HG03135 (cell line): ENCODE data around the gene SORL1-AS1.

Source experiments
- ATAC-seq: cut with Tn5 transposase; IDR thresholded peaks from one replicate; pipeline ENCODE4 v1.9.1; 2021; ENCODE audit warnings: mild to moderate bottlenecking, moderate library complexity; ENCODE audit not compliant: unreplicated experiment

SORL1-AS1 gene

DNA sequence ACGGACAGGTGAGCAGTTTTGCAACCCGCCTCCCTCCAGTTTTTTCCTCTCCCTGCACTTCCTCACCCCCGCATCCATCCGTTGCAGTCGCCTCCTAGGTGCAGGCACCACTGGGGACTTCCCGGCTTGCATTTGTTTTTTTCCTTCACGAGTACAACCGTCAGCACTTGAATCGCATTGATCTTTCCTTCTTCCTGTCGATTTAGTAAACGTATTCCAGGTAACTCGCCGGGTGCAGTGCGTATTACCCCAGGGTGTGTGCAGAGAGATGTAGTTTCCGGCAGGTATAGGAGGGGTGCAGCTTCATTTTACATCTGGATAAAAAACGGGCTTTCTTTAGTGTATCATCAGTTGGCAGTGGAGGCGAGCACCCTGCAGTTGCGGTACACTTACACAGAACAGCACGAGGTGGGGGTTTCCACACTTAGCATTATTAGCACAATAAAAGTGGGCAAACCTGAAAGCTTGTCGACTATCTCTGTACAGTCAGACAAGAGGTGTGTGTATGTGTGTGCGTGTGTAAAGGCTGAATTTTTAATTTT, at the start of gene SORL1-AS1:
TSS of gene SORL1-AS1 (minus strand) at position 359 of the 542 bp plus-strand sequence.
- peak; percentile 15 for ATAC-seq

DNA sequence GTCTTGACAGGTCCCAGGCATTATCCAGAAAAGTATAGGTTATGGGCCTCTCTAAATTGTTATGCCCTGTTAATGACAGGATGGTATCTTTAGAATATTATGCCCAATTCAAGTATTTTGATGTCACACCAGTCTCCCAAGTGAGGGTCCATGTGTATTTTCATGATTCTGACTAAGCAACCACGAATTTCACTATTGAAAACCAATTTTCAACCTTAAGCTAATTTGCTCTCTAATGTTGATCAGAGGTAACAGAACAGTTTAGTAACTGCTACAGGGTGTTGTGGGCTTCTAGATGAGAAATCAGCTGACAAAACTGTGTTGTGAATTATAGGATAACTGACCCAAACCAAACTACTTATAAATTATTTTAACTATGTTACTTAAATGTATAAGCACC, 48.0 kb upstream of the SORL1-AS1 start:
- ATAC-seq: no peak

DNA sequence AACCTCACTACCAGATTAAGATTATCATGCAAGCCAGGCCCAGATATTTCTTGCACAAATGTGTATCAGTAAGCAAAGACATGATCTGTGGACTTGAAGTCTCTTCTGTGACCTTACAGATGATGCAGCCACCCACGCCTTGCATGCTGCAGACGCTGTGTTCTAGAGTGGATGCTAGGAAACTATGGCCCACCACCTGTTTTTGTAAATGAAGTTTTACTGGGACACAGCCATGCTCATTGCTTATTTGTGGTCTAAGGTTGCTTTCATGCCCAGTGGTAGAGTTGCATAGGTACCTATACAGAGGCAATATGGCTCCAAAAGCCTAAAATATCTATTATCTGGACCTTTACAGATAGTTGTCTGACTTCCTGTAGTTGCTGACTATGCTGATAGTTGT, 47.5 kb upstream of the SORL1-AS1 start:
- ATAC-seq: no peak

DNA sequence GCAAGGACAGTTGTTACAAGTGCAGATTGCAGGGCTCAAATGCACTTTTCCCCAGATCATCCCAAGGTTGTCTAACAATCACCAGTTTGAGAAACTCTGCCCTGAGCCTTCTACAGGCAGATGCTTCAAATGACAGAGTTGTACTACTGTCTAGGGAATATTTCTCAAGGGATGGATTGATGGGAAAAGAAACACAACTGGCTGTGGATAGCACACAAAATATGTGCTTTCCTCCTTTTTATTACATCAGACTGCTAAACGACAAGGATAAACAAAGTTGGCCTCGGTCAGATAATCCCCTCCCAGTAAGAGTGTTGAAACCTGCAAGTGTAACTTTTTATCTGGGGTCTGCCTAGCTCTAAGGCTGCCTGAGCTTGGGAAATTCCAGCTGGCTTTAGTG, 46.6 kb upstream of the SORL1-AS1 start:
- ATAC-seq: no peak

DNA sequence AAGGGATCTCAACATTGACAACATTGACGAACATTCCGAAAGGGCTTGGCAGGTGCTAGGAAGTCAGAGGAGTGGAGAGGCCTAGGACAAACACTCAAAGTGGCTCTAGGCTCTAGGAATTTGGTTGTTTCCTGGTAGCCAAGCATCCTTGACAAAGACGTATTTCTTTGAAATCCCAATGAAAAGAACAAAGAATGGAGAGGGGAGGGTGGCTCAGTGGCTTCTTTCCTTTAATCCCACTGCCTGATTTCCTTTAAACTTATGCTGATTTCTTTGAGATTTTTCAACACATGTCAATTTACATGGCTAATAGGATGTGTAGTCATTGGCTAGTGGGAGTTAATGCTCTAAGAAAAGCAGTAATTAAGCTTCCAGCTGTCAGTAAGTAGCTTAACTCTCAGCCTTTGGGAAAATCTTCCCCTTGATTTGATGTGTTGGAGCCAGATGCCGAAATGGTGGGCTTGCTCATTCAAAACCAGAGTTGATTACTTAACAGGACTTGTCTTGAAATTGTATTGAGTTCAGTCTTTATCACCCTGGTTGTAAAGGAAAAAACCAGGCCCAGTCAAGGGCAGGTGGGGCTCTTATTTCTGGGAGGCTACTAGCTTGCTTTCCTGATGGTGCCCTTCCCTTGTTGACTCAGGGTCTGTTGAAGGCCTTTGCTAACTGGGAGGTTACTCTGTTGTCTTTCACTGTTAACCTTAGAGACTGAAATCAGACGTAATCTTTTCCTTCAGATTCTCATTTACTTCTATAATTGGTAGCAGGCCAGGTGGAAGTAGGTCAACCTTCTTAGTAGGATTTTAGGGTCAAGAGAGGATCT, 44.6 kb upstream of the SORL1-AS1 start:
- ATAC-seq: no peak

DNA sequence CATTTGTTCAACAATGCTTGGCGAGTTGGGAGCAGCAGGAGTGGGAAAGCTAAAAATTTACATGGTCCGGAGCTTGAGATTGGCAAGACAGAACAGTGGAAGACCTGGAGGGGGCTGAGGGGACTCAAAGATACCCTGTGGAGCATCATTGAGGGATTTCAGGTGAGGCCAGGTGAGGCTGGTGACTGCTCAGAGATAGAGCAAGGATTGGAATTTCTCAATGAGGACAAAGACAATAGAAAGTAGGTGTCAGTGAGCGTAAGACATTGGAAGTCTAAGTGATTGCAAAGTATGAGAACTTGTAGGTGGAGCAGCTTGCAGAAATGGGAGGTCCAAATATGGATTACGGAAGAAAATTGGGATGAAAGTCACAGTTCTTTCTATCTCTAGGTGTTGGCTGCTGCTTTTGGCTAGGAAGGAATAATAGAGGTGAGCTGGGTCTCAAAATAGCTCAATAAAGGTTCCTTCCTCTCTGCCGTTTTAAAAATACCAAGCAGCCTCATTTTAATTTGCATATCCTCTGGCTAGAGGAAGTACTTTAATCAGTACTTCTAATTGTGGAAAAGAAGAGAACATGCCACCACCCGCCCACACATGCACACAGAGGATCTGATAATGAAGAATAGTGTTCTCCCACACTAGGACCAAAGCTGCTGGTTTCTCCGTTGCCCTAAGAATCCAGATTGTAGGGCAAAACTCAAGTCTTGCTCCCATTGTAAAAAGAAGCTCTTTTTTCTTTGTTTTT, 41.8 kb upstream of the SORL1-AS1 start:
- ATAC-seq: peak; percentile 59

DNA sequence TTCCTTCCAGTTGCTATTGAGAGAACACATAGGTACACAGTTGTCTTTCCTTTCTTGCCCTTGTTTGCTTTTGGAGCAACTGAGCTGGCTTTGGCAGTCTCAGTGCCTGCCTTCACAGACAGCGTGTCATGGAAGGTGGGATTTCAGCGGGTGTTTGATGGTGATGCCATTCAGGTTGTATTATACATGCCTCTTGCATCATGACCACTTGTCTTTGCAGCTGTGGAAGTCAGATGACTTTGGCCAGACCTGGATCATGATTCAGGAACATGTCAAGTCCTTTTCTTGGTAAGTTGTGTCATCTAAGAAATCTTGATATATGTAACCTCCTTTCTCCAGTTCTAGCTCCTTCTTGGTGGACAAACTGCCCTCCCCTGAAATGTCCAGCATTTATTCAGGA, 37.1 kb upstream of the SORL1-AS1 start:
- ATAC-seq: no peak

DNA sequence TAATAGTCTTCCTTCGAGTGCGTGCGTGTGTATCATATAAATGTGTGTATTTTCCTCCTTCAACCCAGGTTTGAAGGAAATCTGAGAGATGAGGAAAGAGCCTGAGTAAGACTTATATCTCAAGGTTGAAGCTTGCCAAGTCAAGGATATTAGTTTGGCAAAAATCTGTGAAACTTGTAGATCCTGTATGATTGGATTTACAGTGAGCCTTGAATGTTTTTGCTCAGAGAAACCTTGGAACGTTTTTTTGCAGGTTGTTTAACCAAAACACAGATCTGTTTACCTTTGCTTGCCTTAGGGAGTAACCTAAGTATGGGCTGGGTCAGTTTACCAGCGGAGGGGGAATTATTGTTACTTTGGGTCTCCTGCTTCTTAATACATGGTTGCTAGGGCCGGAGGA, 35.9 kb upstream of the SORL1-AS1 start:
- ATAC-seq: no peak

DNA sequence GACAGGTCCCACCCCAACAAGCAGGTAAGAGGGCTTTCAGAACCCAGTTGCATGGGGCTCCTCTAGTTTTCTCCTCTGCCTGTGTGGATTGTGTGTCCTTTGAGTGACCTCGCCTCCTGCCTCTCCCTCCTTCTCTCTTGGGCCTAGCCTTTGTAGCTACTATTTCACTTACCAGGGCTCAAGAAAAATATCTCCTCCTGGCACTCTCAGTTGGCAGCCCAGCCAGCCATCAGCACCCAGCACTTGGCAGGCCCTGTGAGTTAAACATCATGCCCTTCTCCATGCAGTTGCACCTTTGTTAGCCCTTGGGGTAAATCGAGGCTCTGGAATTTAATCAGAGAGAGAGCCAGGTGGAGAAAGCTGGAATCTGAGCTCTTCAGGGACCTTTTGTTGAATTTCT, 35.4 kb upstream of the SORL1-AS1 start:
- no peak for ATAC-seq

DNA sequence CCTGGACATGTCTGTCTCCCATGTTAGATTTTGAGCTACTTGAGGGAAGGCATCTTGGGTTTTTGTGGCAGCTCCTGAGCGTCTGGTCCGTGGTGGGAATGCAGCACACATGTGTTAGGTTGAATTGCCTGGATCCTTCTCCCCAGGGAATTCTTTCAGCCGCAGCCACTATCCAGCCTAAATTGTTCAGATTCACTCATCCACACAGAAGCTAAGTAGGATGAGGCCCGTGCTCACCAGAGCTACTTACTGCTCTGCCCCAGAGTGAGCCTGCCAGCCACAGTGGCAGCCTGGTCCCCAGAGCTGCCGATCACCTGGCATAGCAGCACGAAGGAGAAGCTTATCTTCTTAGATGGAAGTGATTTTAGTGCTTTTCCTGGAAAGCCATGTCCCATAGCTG, 34.4 kb upstream of the SORL1-AS1 start:
- no peak for ATAC-seq

DNA sequence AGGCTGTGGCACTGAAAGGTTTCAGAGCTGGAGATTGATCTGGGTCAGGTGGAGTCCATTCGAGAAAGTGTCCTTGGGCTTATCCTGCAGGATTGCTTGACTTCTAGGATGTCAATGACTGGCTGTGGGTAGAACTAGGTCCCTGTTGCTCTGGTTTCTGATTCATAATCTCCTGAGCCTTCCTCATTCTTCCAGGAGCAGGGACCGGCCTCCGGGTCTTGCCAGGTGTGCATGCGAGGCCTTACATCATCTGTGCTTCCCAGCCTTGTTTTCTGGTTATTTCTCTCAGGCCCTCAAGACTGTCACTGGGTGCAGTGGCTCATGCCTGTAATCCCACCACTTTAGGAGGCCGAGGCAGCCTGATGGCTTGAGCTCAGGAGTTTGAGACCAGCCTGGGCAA, 33.3 kb upstream of the SORL1-AS1 start:
- ATAC-seq: no peak

DNA sequence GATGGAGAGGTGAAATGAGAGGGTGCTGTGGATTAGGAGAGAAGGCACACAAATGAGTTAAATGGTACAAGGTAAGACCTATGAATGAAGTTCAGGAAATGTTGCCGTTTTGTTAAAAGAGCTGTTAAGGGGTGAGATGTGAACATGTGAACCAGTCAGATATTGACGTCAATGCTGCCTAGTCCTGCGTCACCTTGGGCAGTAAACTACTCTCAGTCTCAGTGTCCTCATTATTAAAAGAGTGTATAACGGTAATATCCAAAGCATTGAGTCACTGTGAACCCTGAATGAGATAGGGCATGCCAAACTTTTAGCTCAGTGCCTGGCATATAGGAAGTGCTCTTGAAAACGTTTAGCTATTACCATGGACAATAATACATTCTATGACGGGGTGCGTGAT, 32.4 kb upstream of the SORL1-AS1 start:
- no peak for ATAC-seq

DNA sequence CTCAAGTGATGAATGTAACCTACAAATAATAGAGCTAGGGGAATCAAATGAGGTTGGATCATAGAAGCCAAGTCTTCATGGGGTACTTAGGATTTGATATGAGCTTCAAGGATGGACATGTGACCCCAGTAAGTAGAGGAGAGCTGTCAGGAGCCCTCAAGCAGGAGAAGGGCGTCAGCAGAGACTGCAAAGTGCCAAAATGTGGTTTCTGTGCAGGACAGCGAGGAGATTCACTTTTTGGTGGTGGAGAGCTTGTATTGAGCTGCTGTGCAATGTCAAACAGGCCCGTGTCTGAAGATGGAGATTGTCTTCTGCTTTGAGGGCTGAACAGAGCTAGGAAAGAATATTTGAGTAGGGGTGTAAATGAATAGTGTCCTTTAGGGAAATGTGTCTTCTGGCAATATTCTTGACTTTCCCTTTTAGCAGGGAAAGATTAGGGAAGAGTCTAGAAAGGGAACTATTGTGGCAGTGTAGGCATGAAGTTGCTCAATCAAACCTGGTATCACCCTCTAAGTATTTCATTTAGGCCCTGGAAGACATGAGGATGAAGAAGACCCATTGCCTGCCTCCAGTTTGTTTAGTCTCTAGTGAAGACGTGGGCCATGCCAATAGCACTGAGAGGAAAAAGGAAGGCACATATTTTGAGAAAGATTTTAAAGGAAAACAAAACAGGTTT, 31.2 kb upstream of the SORL1-AS1 start:
- ATAC-seq: no peak

DNA sequence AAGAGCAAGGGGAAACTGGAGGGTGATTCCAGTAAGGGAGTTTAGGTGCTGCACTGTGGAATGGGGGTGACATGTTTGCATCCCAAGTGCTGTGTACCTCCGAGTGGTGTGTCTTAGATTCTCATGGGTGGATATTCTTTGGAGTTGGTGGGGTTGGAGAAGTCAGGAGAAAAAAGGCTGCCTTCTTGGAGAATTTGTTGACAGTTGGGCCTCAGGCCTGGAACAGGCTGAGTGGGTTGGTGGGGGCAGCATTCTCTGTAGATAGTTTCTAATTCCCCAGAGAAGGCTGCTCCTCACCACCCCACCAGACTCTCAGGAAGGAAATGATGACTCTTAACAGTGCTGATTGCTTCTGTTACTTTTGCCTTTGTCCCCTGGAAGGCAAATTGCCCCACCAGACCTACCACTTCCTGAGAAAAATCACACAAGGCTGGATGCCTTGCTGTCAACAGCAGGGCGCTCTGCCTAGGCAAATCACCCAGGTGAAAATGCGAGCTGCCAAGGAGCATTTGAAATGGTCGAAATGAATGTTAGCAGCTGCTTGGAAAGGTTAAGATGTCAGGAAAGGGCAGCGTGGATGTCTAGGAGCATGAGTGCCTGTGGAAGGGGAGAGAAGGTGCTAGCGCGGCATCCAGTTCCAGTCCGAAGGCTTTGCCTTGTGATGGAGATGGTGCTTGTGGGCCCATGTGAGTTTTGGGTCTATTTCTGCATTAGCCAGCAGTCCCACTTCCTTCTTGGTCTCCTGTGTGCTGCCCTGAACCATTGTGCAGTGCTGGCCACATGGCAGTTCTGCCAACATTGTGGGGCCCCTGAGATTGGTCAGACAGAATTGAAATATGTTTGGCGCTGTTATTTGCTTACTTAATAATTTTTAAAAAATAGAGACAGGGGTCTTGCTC, 29.7 kb upstream of the SORL1-AS1 start:
- ATAC-seq: peak; percentile 82

DNA sequence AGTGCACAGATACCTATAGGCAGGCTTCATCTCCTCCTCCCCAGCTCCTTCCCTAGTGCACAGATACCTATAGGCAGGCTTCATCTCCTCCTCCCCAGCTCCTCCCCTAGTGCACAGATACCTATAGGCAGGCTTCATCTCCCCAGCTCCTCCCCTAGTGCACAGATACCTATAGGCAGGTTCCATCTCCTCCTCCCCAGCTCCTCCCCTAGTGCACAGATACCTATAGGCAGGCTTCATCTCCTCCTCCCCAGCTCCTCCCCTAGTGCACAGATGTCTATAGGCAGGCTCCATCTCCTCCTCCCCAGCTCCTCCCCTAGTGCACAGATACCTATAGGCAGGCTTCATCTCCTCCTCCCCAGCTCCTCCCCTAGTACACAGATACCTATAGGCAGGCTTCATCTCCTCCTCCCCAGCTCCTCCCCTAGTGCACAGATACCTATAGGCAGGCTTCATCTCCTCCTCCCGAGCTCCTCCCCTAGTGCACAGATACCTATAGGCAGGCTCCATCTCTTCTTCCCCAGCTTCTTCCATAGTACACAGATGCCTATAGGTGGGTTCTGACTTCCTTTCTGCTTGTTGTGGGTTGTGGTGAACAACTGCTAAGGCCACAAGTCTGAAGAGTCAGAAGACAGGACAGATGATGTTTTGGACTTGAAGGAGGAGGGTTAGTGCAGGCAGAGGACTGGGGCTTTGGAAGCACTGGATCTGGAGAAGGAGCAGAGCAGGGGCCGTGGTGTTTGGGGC, 28.9 kb upstream of the SORL1-AS1 start:
- peak; percentile 72 for ATAC-seq

DNA sequence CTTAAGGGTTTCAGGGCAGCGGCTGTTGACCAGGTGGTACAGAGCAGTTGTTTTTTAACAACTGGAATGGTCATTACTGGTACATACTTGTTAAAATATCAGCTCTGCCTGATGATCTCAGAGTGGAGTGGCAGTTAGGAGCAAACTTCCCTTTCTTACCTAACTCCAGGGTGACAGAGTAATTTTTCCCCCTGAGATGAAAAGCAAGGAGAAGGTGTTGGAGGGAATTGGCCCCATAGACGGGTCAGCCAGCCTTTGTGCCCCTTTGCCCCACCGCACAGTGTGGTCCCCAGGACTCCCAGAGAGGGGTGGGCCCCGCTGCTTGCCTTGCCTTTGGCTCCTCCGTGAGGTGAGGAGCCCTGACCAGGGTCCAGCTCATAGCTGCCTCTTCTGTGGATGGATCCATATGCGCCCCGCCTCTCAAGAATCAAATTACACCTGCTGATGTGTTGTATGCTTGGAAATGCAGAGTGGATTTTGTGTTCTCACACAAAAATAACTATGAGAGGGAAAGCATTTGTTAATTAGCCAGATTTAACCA, 27.0 kb upstream of the SORL1-AS1 start:
- no peak for ATAC-seq

DNA sequence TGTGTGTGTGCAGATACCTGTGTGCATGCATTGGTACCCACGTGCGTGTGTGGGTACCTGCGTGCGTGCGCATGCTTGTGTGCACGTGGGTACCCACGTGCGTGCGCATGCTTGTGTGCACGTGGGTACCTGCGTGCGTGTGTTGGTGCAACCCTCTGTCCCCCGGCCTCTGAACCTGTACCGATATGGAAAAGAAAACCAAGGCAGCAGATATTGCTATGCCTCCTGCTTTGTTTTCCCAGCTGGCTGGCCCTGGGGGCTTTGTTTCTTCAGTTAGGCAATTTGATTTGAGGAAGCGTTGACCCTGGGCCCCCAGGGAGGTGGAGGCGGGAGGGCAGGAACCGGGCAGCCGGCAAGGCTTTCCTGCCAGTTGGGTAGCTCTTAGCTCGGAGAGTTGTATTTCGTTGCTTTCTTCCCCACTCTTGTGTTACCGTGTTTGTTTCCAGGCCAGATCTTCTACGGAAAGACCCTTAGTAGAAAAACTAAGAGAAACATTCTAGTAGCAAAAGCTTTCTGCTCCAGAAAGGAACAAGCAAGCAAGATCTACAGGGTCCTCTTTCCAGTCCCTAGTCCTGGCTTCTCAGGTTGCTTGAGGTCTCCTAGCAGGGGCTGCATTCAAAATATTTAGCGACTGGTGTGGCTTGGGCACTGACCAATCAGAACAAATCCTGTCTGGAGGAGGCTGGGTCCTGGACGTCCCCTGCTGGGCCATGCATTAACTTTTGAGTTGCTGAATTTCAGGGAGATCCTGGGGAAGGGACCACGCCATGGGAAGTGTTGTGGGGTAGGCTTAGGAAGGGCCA, 26.3 kb upstream of the SORL1-AS1 start:
- no peak for ATAC-seq

DNA sequence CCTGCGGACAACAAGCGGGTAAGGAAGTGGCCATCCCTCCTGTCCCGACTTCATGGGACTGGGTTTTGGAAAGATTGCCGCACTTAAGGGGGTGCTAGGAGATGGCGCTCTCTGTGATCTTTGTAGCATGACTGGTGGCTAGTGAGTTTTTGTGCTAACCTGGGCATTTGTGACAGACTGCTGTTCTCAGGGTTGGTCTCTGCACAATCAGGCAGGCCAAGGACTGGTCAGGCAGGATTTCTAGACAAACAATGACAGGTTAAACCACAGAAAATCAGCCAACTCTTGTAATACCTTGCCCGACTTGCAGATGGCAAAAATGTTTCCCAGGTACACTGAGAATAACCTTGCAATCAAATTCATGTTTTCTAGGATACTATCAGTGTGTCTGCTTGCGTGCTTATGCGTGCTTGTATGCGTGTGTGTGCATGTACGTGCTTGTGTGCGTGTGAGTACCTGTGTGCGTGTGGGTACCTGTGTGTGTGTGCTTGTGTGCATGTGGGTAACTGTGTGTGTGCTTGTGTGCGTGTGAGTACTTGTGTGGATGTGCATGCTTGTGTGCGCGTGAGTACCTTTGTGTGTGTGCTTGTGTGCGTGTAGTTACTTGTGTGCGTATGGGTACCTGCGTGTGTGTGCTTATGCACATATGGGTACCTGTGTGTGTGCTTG, 25.6 kb upstream of the SORL1-AS1 start:
- ATAC-seq: no peak
